Adipose tissue (tissue), 3 donors: Measurements from ENCODE around the gene ADK. TPM values are rescaled to one million over a fixed set of nuclear protein-coding genes. Genes with fewer than 3 reads are reported as not detected.
"Not testable (repeated sequence)": the region's sequence is repeated elsewhere in the genome, so short reads cannot be mapped to it uniquely, and the experiment has no call there.

ENCODE experiments used
- H3K27ac ChIP-seq: one replicate; pipeline ENCODE4 v1.5.1; 2013; ENCODE audit warnings: low read depth, low read length
- WGBS, 3 donors: extraction: QIAGEN DNeasy Blood & Tissue Kit; methylation state at CpG; one replicate each; pipeline ENCODE4 v1.1.7; 2013; 5-methylcytosine and 5-hydroxymethylcytosine counted together
- polyA plus RNA-seq, 3 donors: library from polyadenylated mRNA; stranded (reverse); fragments of 200-250 nt; gene quantifications; one replicate each; pipeline ENCODE4 v1.2.3, GENCODE V29; 2013
- donor health status: healthy with polysubstance abuse.
- donor health status: Bipolar disorder and iron deficiency.
- donor health status: healthy.

Gene ADK
- polyA plus RNA-seq, 3 donors, result 10.9 to 28.3 (median 17.9) TPM

DNA sequence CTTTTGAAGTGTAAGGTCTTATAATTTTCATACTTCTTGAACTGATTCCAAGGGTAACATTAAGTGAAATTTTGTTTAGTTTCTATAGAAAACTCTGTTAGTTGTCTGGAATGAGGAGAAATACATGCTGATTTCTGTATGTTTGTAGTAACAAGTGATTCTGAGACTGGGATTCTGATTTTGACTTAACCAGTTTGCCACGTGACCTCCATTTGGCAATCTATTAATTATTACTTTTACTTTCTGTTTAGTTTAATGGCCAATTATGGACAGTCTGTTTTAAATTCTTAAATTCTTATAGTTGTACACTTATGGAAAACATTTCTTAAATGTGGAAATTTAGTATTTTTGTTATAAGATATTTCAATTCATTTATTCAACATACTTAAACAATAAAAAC, 163.1 kb downstream of the ADK start:
- 23 to 58% (median 37%) methylated on average over 1 of the region's 1 CpG for WGBS, 3 donors
- no peak overlapping the region for H3K27ac ChIP-seq

- no peak overlapping the region for H3K27ac ChIP-seq
- 96 to 100% (median 100%) methylated on average over 1 of the region's 1 CpG for WGBS, 3 donors
These were observed 169.0 kb downstream of the ADK start for GRCh38 chr10:74320026-74320425.

DNA sequence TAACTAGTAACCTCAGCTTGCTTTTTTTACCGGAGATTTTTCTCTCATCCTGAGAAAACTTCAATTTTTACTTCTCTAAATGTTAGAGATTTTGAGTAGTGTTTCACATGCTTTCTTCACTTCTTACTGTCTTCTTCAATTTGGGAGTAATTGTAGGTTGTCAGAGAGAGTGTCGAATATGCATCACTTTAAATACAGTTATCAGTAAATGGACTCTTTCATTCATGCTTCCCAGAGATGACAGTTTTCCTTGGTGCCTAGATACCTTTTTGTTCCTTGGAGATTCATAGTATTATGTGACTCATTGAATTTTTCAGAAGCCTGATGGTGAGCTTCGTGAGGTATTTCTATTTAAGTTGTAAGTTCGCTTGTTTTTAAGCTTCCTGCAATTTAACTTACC, 169.7 kb downstream of the ADK start:
- 97 to 99% (median 97%) methylated on average over 4 of the region's 4 CpGs for WGBS, 3 donors
- no peak overlapping the region for H3K27ac ChIP-seq

GRCh38 chr10:74322141-74322540, 171.1 kb downstream of the ADK start:
- H3K27ac ChIP-seq, result no peak overlapping the region
- 78 to 84% (median 81%) methylated on average over 4 of the region's 4 CpGs for WGBS, 3 donors

- H3K27ac ChIP-seq, result no peak overlapping the region
These were observed 171.5 kb downstream of the ADK start for GRCh38 chr10:74322565-74322964.

GRCh38 chr10:74328388-74328787, 177.4 kb downstream of the ADK start:
- H3K27ac ChIP-seq, result no peak overlapping the region
- 46 to 91% (median 68%) methylated on average over 2 of the region's 2 CpGs for WGBS, 3 donors

GRCh38 chr10:74329873-74330272, 178.9 kb downstream of the ADK start:
- WGBS, 3 donors, result 71 to 91% (median 90%) methylated on average over 2 of the region's 2 CpGs
- H3K27ac ChIP-seq, result no peak overlapping the region

DNA sequence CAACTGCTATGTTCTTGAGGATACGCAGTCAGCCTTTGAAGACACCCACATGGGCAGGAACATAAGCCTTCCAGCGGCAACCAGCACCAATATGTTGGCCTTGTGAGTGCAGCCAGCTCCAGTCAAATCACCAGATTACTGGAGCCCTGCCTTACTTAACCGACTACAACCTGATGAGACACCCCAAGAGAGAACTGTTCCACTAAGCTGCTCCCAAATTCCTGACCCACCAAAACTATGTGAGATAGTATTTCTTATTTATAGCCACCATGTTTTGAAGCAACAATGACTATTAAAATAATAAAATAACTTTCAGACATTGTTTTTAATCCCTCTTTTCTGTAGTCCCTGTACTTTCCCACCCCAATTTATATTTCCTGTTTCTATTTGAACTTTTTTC, 179.6 kb downstream of the ADK start:
- WGBS, 3 donors, result 92 to 100% (median 97%) methylated on average over 3 of the region's 3 CpGs

GRCh38 chr10:74332398-74332797, 181.4 kb downstream of the ADK start:
- H3K27ac ChIP-seq, result no peak overlapping the region

More for the DNA sequence above, 179.6 kb downstream of the ADK start:
- H3K27ac ChIP-seq, result no peak overlapping the region

DNA sequence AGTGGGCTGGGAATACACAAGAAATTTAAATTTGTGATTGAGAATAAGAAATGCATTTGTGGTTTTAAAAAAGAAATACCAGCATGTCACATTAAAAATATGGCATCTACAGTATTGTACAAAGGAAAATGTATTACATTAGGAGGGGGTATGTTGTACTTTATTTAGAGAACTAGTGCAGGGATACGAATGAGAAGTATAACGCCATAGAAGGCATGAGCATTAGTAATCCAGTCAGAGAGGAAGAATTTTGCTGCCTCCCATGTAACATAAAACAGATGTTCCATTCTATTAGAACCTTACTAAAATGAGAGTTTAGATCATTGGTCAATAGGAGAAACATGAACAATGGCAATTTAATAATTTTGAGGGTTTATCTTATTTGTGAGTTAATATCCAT, 182.2 kb downstream of the ADK start:
- no peak overlapping the region for H3K27ac ChIP-seq
- 71 to 92% (median 75%) methylated on average over 2 of the region's 2 CpGs for WGBS, 3 donors

- no peak overlapping the region for H3K27ac ChIP-seq
These were observed 183.2 kb downstream of the ADK start for GRCh38 chr10:74334221-74334620.

DNA sequence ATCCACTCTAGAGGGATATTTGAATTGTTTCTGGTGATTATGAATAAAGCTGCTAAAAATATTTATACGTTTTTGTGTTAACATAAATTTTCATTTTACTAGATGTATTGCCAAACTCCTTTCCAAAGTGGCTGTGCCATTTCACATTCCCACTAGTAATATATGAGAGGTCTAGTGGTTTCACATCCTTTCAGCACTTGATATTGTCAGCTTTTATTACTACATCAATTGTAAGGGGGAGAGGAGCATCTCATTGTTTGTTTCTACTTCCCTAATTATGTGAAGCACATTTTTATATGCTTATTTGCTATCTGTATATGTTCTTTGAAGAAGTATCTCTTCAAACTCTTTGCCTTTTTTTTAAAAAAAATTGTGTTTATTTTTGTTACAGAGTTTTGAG, 184.5 kb downstream of the ADK start:
- no peak overlapping the region for H3K27ac ChIP-seq
- 69 to 91% (median 70%) methylated on average over 1 of the region's 1 CpG for WGBS, 3 donors

GRCh38 chr10:74337330-74338016, 186.5 kb downstream of the ADK start:
- no peak overlapping the region for H3K27ac ChIP-seq
- WGBS, 3 donors, result 93 to 98% (median 97%) methylated on average over 8 of the region's 8 CpGs

DNA sequence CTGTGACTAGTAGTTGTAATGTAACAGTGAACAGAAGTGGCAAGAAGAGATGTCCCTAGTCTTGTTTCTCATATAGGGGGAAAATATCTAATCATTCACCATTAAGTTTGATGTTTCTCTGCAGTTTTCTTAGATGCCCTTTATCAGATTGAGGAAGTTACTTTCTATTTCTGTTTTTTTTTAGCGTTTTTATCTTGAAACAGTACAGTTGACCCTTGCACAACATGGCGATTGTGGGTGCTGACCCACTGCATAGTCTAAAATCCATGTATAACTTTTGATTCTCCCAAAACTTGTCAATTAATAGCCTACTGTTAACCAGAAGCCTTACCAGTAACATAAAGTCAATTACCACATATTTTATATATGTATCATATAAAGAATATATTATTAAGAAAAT, 192.0 kb downstream of the ADK start:
- no peak overlapping the region for H3K27ac ChIP-seq
- 66 to 95% (median 77%) methylated on average over 2 of the region's 2 CpGs for WGBS, 3 donors

- no peak overlapping the region for H3K27ac ChIP-seq
- WGBS, 3 donors, result 98% methylated on average over 3 of the region's 3 CpGs
These were observed 192.8 kb downstream of the ADK start for GRCh38 chr10:74343804-74344203.

DNA sequence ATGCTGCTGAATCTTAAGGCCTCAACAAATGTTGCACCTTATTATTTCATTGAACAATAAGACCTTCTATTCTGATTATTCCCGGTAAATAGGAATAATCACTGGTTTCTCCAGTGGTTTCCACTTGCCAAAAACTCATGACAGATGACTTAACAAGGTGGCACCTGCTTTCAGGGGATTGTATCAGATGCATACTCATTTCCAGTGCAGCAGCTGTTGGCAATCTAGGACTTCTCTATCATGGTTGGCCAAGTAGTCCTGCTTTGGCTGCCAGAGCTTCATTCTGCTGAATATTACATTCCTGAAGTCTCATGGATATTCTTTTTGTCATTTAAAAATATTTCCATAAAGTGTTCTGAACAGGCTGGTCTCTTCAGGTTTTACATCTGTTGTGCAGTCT, 193.3 kb downstream of the ADK start:
- 96 to 100% (median 97%) methylated on average over 1 of the region's 1 CpG for WGBS, 3 donors
- H3K27ac ChIP-seq, result no peak overlapping the region

GRCh38 chr10:74347522-74347921, 196.5 kb downstream of the ADK start:
- WGBS, 3 donors, result 97 to 100% (median 97%) methylated on average over 6 of the region's 6 CpGs
- no peak overlapping the region for H3K27ac ChIP-seq

- WGBS, 3 donors, result 97 to 99% (median 98%) methylated on average over 3 of the region's 3 CpGs
These were observed 202.0 kb downstream of the ADK start for GRCh38 chr10:74353021-74353420.

DNA sequence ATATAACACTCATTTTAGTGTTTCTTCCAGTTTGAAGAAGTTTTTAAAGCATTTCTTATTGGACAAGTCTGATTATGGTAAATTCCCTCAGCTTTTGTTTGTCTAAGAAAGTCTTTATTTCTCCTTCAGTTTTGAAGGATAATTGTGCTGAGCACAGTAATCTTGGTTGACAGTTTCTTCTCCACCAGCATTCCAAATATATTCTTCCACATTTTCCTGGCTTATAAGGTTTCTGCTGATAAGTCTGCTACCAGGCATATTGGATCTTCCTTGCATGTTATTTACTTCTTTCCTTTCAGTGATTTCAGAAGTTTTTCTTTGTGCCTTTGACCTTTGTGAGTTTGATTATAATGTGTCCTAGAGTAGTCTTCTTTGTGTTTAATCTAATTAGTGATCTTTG, 210.7 kb downstream of the ADK start:
- no peak overlapping the region for H3K27ac ChIP-seq

More at GRCh38 chr10:74353021-74353420, 202.0 kb downstream of the ADK start:
- H3K27ac ChIP-seq, result not testable (repeated sequence)

DNA sequence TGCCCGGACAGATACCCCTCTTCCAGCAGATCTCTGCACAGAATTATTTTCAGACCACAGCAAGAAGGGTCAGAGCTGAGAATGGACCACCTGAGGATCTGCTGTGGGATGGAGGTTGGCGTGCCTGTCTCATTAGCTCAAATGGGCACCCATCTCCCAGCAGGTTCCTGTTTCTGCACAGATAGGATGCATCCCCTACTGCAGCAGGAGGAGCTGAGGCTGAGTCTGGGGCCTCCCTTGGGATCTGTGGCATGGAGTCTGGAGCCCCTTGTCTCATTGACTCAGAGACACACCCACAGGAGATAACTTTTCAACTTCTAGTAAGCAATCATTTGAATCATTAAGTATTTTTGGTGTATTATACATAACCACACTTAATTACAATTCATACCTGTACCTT, 212.7 kb downstream of the ADK start:
- no peak overlapping the region for H3K27ac ChIP-seq
- 98 to 100% (median 100%) methylated on average over 2 of the region's 2 CpGs for WGBS, 3 donors

DNA sequence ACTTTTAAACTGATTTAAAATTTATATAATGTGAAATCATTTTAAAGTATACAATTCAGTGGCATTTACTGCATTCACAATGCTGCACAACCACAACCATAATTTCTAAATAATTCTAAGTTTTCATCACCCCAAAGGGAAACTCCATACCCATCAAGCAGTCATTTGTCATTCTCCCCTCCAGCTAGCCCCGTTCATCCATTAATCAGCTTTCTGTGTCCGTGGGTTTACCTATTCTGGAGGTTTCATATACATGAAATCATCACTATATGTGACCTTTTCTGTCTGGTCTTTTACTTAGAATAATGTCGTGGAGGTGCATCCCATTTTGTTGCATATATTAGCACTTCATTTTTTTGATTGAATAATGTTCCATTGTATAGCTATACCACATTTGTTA, 214.1 kb downstream of the ADK start:
- no peak overlapping the region for H3K27ac ChIP-seq

More for the DNA sequence above, 214.1 kb downstream of the ADK start:
- 84 to 93% (median 90%) methylated on average over 3 of the region's 3 CpGs for WGBS, 3 donors
